Choroid plexus epithelial cell (primary cell): ENCODE results near the gene FBL.

Experiments
- DNase-seq: peaks from one replicate; pipeline ENCODE4 v3.0.0-alpha.2; 2010; ENCODE audit warnings: low read depth
- H3K4me3 ChIP-seq: 2 replicates; pipeline ENCODE4 v1.5.1; 2011; ENCODE audit warnings: low read depth, mild to moderate bottlenecking, control low read depth, low read length, moderate library complexity
- CTCF ChIP-seq: conservative IDR thresholded peaks from 2 replicates; pipeline ENCODE4 v1.5.1; 2011; ENCODE audit warnings: low read depth, mild to moderate bottlenecking, control low read depth, inconsistent platforms, low read length, moderate library complexity

Gene FBL

GRCh38 chr19:39871886-39872866 is 26.0 kb upstream of the FBL start:
- DNase-seq, result no peak
- TF ChIP-seq CTCF, result no peak
- no peak overlapping the region for H3K4me3 ChIP-seq

- no peak for TF ChIP-seq CTCF
- H3K4me3 ChIP-seq, result no peak overlapping the region
- DNase-seq, result no peak
Observed at GRCh38 chr19:39871362-39871761, 25.2 kb upstream of the FBL start.

- no peak for DNase-seq
- no peak overlapping the region for H3K4me3 ChIP-seq
- TF ChIP-seq CTCF, result no peak
Observed at GRCh38 chr19:39870171-39870971, 24.2 kb upstream of the FBL start.

- no peak for TF ChIP-seq CTCF
- H3K4me3 ChIP-seq, result no peak overlapping the region
- DNase-seq, result no peak
Observed at GRCh38 chr19:39867952-39868351, 21.8 kb upstream of the FBL start.

- DNase-seq, result no peak
- H3K4me3 ChIP-seq, result no peak overlapping the region
- no peak for TF ChIP-seq CTCF
Observed at GRCh38 chr19:39867133-39867532, 21.0 kb upstream of the FBL start.

- DNase-seq, result no peak
- no peak for TF ChIP-seq CTCF
- H3K4me3 ChIP-seq, result no peak overlapping the region
Observed at GRCh38 chr19:39865953-39866352, 19.8 kb upstream of the FBL start.
